Endothelial cell of umbilical vein (primary cell): ENCODE results near the gene PTGDR. TPM values are rescaled to one million over a fixed set of nuclear protein-coding genes. Genes with fewer than 3 reads are reported as not detected.

Source experiments
- BruUV-seq: library from RNA; stranded (reverse); fragments of 400-500 nt; replicated peaks from 2 replicates; lab custom pipeline; 2021; lab: Mats Ljungman, UMichigan
- CTCF ChIA-PET: fragments of 300-600, 350-600 bp; sonication (Branson Sonifier 250); formaldehyde crosslinking; loops from one replicate; lab custom pipeline; 2021; ENCODE audit warnings: antibody characterized with exemption, inconsistent platforms; lab: Charles Lee
- POLR2A ChIA-PET: fragments of 300-600, 350-600 bp; sonication (Branson Sonifier 250); formaldehyde crosslinking; loops from one replicate; lab custom pipeline; 2021; ENCODE audit warnings: antibody characterized with exemption, inconsistent platforms; lab: Charles Lee
- DNase-seq: peaks from one replicate; pipeline ENCODE4 v3.0.0-alpha.2; 2011; ENCODE audit warnings: low read depth, low spot score
- FAIRE-seq: peaks from 2 replicates; lab custom pipeline; 2011; peaks lifted over from hg19 to GRCh38; lab: Jason Lieb, UNC
- H2AFZ ChIP-seq: 2 replicates; pipeline ENCODE4 v1.6.0; 2012; ENCODE audit warnings: low read depth, low read length, control low read depth, inconsistent platforms
- H3K27ac ChIP-seq: 2 replicates; pipeline ENCODE4 v1.5.1; 2011; ENCODE audit warnings: low read depth, mild to moderate bottlenecking, control low read depth, low read length, moderate library complexity; ENCODE audit not compliant: insufficient read depth
- H3K27me3 ChIP-seq, 2 experiments: 2 replicates each; pipeline versions ENCODE4 v1.6.0 to v1.6.1; 2011; ENCODE audit warnings: low read length in 2 of 2, mixed read lengths in 1 of 2; ENCODE audit not compliant: control insufficient read depth in 2 of 2, insufficient read depth in 2 of 2
- H3K36me3 ChIP-seq, 2 experiments: 2 replicates in 1 of 2; 3 replicates in 1 of 2; pipeline ENCODE4 v1.5.1; 2011; ENCODE audit warnings: low read length in 2 of 2, mild to moderate bottlenecking in 1 of 2, moderate library complexity in 1 of 2; ENCODE audit not compliant: control insufficient read depth in 2 of 2, insufficient read depth in 2 of 2; ENCODE audit errors: extremely low read depth in 1 of 2
- H3K4me1 ChIP-seq: 3 replicates; pipeline ENCODE4 v1.5.1; 2011; ENCODE audit warnings: mild to moderate bottlenecking, low read length; ENCODE audit not compliant: control insufficient read depth, insufficient read depth; ENCODE audit errors: extremely low read depth
- H3K4me2 ChIP-seq: 2 replicates; pipeline ENCODE4 v1.6.1; 2011; ENCODE audit warnings: low read length, control low read depth, mixed read lengths; ENCODE audit not compliant: insufficient read depth
- H3K4me3 ChIP-seq, 3 experiments: fragments of 200-600 bp in 1 of 3; sonication (generic), shearing (Covaris generic) in 1 of 3; replicated peaks in 1 of 3; 2 replicates each; pipeline ENCODE4 v1.5.1; 2011 to 2016; ENCODE audit warnings: control low read depth in 3 of 3, low read length in 3 of 3, mild to moderate bottlenecking in 2 of 3, inconsistent platforms in 1 of 3, low read depth in 1 of 3, moderate library complexity in 1 of 3; ENCODE audit not compliant: insufficient read depth in 1 of 3
- H3K79me2 ChIP-seq: 2 replicates; pipeline ENCODE4 v1.6.0; 2012; ENCODE audit warnings: low read length, inconsistent platforms; ENCODE audit not compliant: control insufficient read depth, insufficient read depth
- H3K9ac ChIP-seq: replicated peaks from 2 replicates; pipeline ENCODE3; 2011; ENCODE audit warnings: low read length, control low read depth; ENCODE audit not compliant: insufficient read depth; ENCODE audit errors: extremely low read depth
- H3K9me1 ChIP-seq: replicated peaks from 3 replicates; pipeline ENCODE4 v1.6.0; 2011; ENCODE audit warnings: mild to moderate bottlenecking, low read length; ENCODE audit not compliant: control insufficient read depth, insufficient read depth; ENCODE audit errors: extremely low read depth
- H3K9me3 ChIP-seq: replicated peaks from 2 replicates; pipeline ENCODE4 v1.5.1; 2012; ENCODE audit warnings: low read length, inconsistent platforms; ENCODE audit not compliant: control insufficient read depth, insufficient read depth
- H4K20me1 ChIP-seq: replicated peaks from 2 replicates; pipeline ENCODE3; 2011; ENCODE audit warnings: mild to moderate bottlenecking, low read length; ENCODE audit not compliant: control insufficient read depth, insufficient read depth; ENCODE audit errors: extremely low read depth
- CTCF ChIP-seq, 2 donors: IDR thresholded peaks; 1 replicate in 1 of 2; 2 replicates in 1 of 2; pipeline ENCODE4 v1.5.1; 2011; ENCODE audit warnings: low read length in 2 of 2, mild to moderate bottlenecking in 2 of 2, moderate library complexity in 2 of 2, control low read depth in 1 of 2, inconsistent platforms in 1 of 2, low read depth in 1 of 2; ENCODE audit not compliant: insufficient read depth in 1 of 2; ENCODE audit errors: extremely low read depth in 1 of 2
- EZH2 ChIP-seq: IDR thresholded peaks from 2 replicates; pipeline ENCODE4 v1.6.1; 2012; ENCODE audit warnings: borderline replicate concordance, low read depth, mild to moderate bottlenecking, moderate library complexity, low read length, inconsistent platforms; ENCODE audit not compliant: severe bottlenecking
- FOS ChIP-seq: IDR thresholded peaks from 2 replicates; pipeline ENCODE4 v1.6.1; 2011; ENCODE audit warnings: mild to moderate bottlenecking, low read length, moderate library complexity, borderline replicate concordance; ENCODE audit not compliant: insufficient read depth
- GATA2 ChIP-seq: IDR thresholded peaks from 2 replicates; pipeline ENCODE4 v1.7.0; 2011; ENCODE audit warnings: low read depth, mild to moderate bottlenecking, moderate library complexity, mixed read lengths, low read length; ENCODE audit not compliant: insufficient read length, insufficient read depth
- JUN ChIP-seq: IDR thresholded peaks from 2 replicates; pipeline ENCODE4 v1.6.1; 2011; ENCODE audit warnings: borderline replicate concordance, low read depth; ENCODE audit not compliant: insufficient read length, insufficient read depth
- MAX ChIP-seq: IDR thresholded peaks from 2 replicates; pipeline ENCODE4 v1.6.1; 2011; ENCODE audit not compliant: insufficient read depth, insufficient read length
- MYC ChIP-seq: IDR thresholded peaks from one replicate; pipeline ENCODE4 v1.6.1; 2011; ENCODE audit warnings: mild to moderate bottlenecking, low read depth, low read length
- POLR2A ChIP-seq: IDR thresholded peaks from 2 replicates; pipeline ENCODE4 v1.6.1; 2012; ENCODE audit warnings: low read depth, mild to moderate bottlenecking, control low read depth, low read length
- POLR2AphosphoS5 ChIP-seq: IDR thresholded peaks from 2 replicates; pipeline ENCODE4 v1.6.1; 2012; ENCODE audit warnings: low read depth, mild to moderate bottlenecking, control low read depth, low read length, moderate library complexity; ENCODE audit not compliant: insufficient read depth
- dilution Hi-C: fragments of 300-500 bp; cut with MboI; formaldehyde crosslinking; loops from one replicate; pipeline ENCODE4 v1.15.0; 2019; ENCODE audit warnings: low sequenced_read_pairs; ENCODE audit not compliant: extremely low pct_ligation_motif_present
- intact Hi-C: fragments of 100-400 bp; cut with micrococcal nuclease; formaldehyde crosslinking; loops from one replicate; pipeline ENCODE4 v1.10.0; 2022
- polyA plus RNA-seq, 4 experiments: library from polyadenylated mRNA; depleted of rRNA in 3 of 4; stranded (reverse) in 3 of 4; unstranded in 1 of 4; fragments of >200 nt; gene quantifications; 2 replicates each; pipeline versions ENCODE4 v1.2.1 to v1.2.3, GENCODE V29; 2011 to 2012; ENCODE audit warnings: missing spikeins in 1 of 4
- total RNA-seq: library from RNA; stranded (reverse); gene quantifications from 2 replicates; pipeline ENCODE4 v1.2.3, GENCODE V29; 2021

PTGDR gene
- total and polyA plus RNA-seq, 2 donors (not counting 3 experiments of a cell fraction or from before 2014, with no cell fraction given): not detected

- Histone ChIP-seq H3K4me1 (no peaks in the 10 kb centered on the region), H3K4me2 (no peak overlapping the region), H2AFZ (no peak overlapping the region), H3K27ac (no peak overlapping the region), H3K36me3 (no peaks in the 10 kb centered on the region), H4K20me1 (no peaks in the 10 kb centered on the region), H3K79me2 (no peaks in the 10 kb centered on the region), H3K9me3 (no peaks in the 10 kb centered on the region), H3K9ac (no peak overlapping the region), H3K27me3 (peaks cover 3 to 12% of the 10 kb centered on the region in 2 experiments), H3K9me1 (no peaks in the 10 kb centered on the region), H3K4me3 (no peak overlapping the region)
- ChIA-PET CTCF (no interaction called here), POLR2A (no interaction called here)
- no TSS peak for BruUV-seq
- no peak for TF ChIP-seq FOS
- no peak for TF ChIP-seq POLR2A
- no peak for TF ChIP-seq MAX
- TF ChIP-seq MYC: no peak
- TF ChIP-seq CTCF (IDR thresholded peaks at IDR 0.05; ENCODE audit: extremely low read depth in 1 of 2, insufficient read depth in 1 of 2, low read depth in 1 of 2, low read length in 2 of 2): no peak
- TF ChIP-seq EZH2: no peak
- TF ChIP-seq GATA2: no peak
- no peak for TF ChIP-seq JUN
- TF ChIP-seq POLR2AphosphoS5: no peak
- dilution Hi-C loops (no loop called here), intact Hi-C loops (no loop called here)
- FAIRE-seq (no peak), DNase-seq (no peak)
Measured at GRCh38 chr14:52248057-52248456, 19.4 kb upstream of the PTGDR start.
